HepG2 (cell line): ENCODE data around the gene MOAP1. TPM values are rescaled to one million over a fixed set of nuclear protein-coding genes. Genes with fewer than 3 reads are reported as not detected.
A peak's percentile ranks its signal among the peaks of the same experiment; 100 is the strongest.

Experiments
- ARID4A ChIP-seq: sonication (generic); formaldehyde crosslinking; IDR thresholded peaks from 2 replicates; pipeline ENCODE4 v1.5.0; 2020; ENCODE audit warnings: mild to moderate bottlenecking, missing genetic modification reagents, borderline replicate concordance
- MTA1 ChIP-seq: sonication (generic); formaldehyde crosslinking; IDR thresholded peaks from 2 replicates; pipeline ENCODE4 v1.4.0; 2020; ENCODE audit warnings: missing genetic modification reagents, mild to moderate bottlenecking, borderline replicate concordance
- NR2C2 ChIP-seq: sonication (generic); formaldehyde crosslinking; IDR thresholded peaks from 2 replicates; pipeline ENCODE4 v1.4.0; 2020; ENCODE audit warnings: missing genetic modification reagents, mild to moderate bottlenecking, moderate library complexity, borderline replicate concordance
- SNAPC4 ChIP-seq: sonication (generic); formaldehyde crosslinking; IDR thresholded peaks from 2 replicates; pipeline ENCODE4 v1.4.0; 2020; ENCODE audit warnings: mild to moderate bottlenecking, missing genetic modification reagents
- ZBTB40 ChIP-seq, 2 experiments: fragments of 450-650 bp in 1 of 2; sonication (generic) in 1 of 2; formaldehyde crosslinking in 1 of 2; IDR thresholded peaks; 2 replicates each; pipeline versions ENCODE4 v1.6.1 to v1.8.0; 2016 to 2022; ENCODE audit warnings: antibody characterized with exemption in 1 of 2, mild to moderate bottlenecking in 1 of 2, missing genetic modification reagents in 1 of 2
- ZNF275 ChIP-seq: sonication (generic); formaldehyde crosslinking; IDR thresholded peaks from 2 replicates; pipeline ENCODE4 v1.8.0; 2022; ENCODE audit warnings: missing genetic modification reagents, mild to moderate bottlenecking, inconsistent platforms, borderline replicate concordance
- polyA plus RNA-seq, 8 experiments: library from polyadenylated mRNA; depleted of rRNA in 3 of 8; stranded (reverse) in 7 of 8; unstranded in 1 of 8; fragments of >200 nt; fragmentation: Illumina TruSeq in 4 of 8; extraction: Trizol in 4 of 8; gene quantifications; 2 replicates each; pipeline versions ENCODE4 v1.2.1 to v1.2.3, GENCODE V29; 2011 to 2016; ENCODE audit warnings: low read depth in 4 of 8, missing spikeins in 1 of 8, mixed read lengths in 1 of 8; ENCODE audit not compliant: insufficient read depth in 1 of 8
- total RNA-seq, 5 experiments: library from RNA; depleted of rRNA; stranded (reverse); fragments of >200 nt; fragmentation: Illumina TruSeq; extraction: Trizol; gene quantifications; 2 replicates each; pipeline ENCODE4 v1.2.3, GENCODE V29; 2016; ENCODE audit warnings: low read depth in 1 of 5

The MOAP1 gene
- total and polyA plus RNA-seq, 2 of the 13 experiments (the other 11 are each of a cell fraction or from before 2014, with no cell fraction given) = 14.6 to 47.0 TPM

- TF ChIP-seq ARID4A (CRISPR knock-in tag) (peak; percentile 97), SNAPC4 (CRISPR knock-in tag) (0 out of 2 replicates have a peak, but pooled peaks have one; percentile 58), MTA1 (0 out of 2 replicates have a peak, but pooled peaks have one; percentile 29), ZNF275 (CRISPR knock-in tag) (peak; percentile 77; the same call in 1 of the 2 replicates), ZBTB40 (IDR thresholded peaks at IDR 0.05) (peak; percentile 43; the same call in 1 of the 2 replicates), ZBTB40 (CRISPR knock-in tag; IDR thresholded peaks at IDR 0.05) (peak; percentile 67; the same call in 1 of the 2 replicates), NR2C2 (peak; percentile 96)
These were observed 22.2 kb upstream of the MOAP1 start, which contains the start of the genes GON7 and UBR7 (continued) for GRCh38 chr14:93206793-93207467.
